Right lobe of liver (tissue), 6 donors: ENCODE data around the gene TRIM34. TPM values are rescaled to one million over a fixed set of nuclear protein-coding genes. Genes with fewer than 3 reads are reported as not detected.

Experiments used
- ATAC-seq, 4 donors: fragments of 200-7000 bp; cut with Tn5 transposase; one replicate each; pipeline ENCODE4 v1.9.1; 2020; ENCODE audit warnings: mild to moderate bottlenecking in 4 of 4, moderate library complexity in 4 of 4
- DNase-seq, 3 donors: peaks; one replicate each; pipeline ENCODE4 v3.0.0-alpha.2; 2020
- H3K27ac ChIP-seq, 3 donors: fragments of 200-600 bp; one replicate each; pipeline ENCODE4 v1.8.0; 2022
- H3K27me3 ChIP-seq, 2 donors: fragments of 200-600 bp; one replicate each; pipeline ENCODE4 v1.8.0; 2022
- H3K36me3 ChIP-seq, 4 donors: fragments of 200-600 bp; sonication (generic) in 1 of 4; one replicate each; pipeline versions ENCODE4 v1.5.1 to v1.8.0; 2017 to 2022; ENCODE audit warnings: control low read depth in 1 of 4
- H3K4me1 ChIP-seq, 4 donors: fragments of 200-600 bp; sonication (generic) in 1 of 4; one replicate each; pipeline versions ENCODE4 v1.5.1 to v1.8.0; 2017 to 2022; ENCODE audit warnings: control low read depth in 1 of 4
- H3K4me3 ChIP-seq, 3 donors: fragments of 200-600 bp; one replicate each; pipeline ENCODE4 v1.8.0; 2022
- H3K9me3 ChIP-seq, 4 donors: fragments of 200-600 bp; sonication (generic) in 1 of 4; one replicate each; pipeline versions ENCODE4 v1.5.1 to v1.8.0; 2017 to 2022; ENCODE audit warnings: control low read depth in 1 of 4
- POLR2A ChIP-seq: fragments of 450-650 bp; IDR thresholded peaks from one replicate; pipeline ENCODE4 v1.6.1; 2017; ENCODE audit warnings: antibody characterized with exemption, mild to moderate bottlenecking
- WGBS: methylation state at CpG from one replicate; pipeline ENCODE4 v1.1.6; 2018; ENCODE audit warnings: low coverage, low lambda C conversion rate; ENCODE audit not compliant: insufficient coverage; ENCODE audit errors: missing lambda C conversion rate; 5-methylcytosine and 5-hydroxymethylcytosine counted together
- intact Hi-C, 2 donors: fragments of 100-400 bp; cut with DNase I; formaldehyde crosslinking; loops; one replicate each; pipeline versions ENCODE4 v1.11.2 to v1.14.1; 2022
- total RNA-seq, 6 experiments: library from RNA; depleted of rRNA in 2 of 6; stranded (reverse); fragments of >200 nt in 2 of 6; fragmentation: NEBNext Ultra II Directional in 3 of 6; extraction: Animal tissue kit (Norgen Biotek cat#: 25700) in 3 of 6; gene quantifications; one replicate each; pipeline versions ENCODE4 v1.1.0 to v1.2.4, GENCODE V29; 2016 to 2023
- TF ChIP-seq, protein P1 (sequence below), 4 donors: fragments of 200-600 bp in 3 of 4; fragments of 450-650 bp in 1 of 4; IDR thresholded peaks; one replicate each; pipeline versions ENCODE4 v1.5.1 to v1.8.0; 2016 to 2022; ENCODE audit warnings: antibody characterized with exemption in 4 of 4, mild to moderate bottlenecking in 2 of 4
- donor health status: DM: no; HTN: yes; CAD: no.
- donor health status: DM: no; HTN: no; CAD: no.
- donor health status: DM: no; HTN: no; CAD: no.
- donor health status: DM: no; HTN: yes; CAD: no.
- donor health status: DM: no; HTN: yes; CAD: no.

TRIM34 gene
- total RNA-seq, 6 experiments from 2014 or later: 0.93 to 3.3 (median 2.3) TPM

DNA sequence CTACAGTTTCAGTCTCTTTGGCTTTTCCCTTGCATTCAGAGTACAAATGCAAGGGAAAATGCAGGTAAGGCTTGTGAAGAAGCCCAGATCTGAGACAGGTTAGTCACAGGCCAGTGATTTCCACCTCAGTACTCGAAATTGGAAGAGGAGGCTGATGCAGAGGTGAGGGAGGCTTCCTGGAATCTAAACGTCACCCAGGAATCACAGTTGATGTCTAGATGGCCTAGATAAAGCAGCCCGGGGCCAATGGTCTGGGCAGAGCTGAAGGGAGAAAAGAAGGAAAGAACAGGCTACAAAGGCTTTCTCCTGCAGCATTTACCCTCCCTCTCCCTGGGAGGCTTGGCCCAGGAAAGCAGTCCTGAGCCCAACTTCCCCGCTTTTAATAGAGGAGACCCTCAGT lies 19.9 kb upstream of the TRIM34 start:
- Histone ChIP-seq H3K27me3 (no peaks in the 10 kb centered on the region), H3K4me1 (no peaks in the 10 kb centered on the region), H3K4me3 (no peak overlapping the region), H3K9me3 (no peaks in the 10 kb centered on the region), H3K27ac (no peak overlapping the region), H3K36me3 (no peaks in the 10 kb centered on the region)
- ATAC-seq: no peak
- no peak for TF ChIP-seq POLR2A
- TF ChIP-seq, protein P1, sequence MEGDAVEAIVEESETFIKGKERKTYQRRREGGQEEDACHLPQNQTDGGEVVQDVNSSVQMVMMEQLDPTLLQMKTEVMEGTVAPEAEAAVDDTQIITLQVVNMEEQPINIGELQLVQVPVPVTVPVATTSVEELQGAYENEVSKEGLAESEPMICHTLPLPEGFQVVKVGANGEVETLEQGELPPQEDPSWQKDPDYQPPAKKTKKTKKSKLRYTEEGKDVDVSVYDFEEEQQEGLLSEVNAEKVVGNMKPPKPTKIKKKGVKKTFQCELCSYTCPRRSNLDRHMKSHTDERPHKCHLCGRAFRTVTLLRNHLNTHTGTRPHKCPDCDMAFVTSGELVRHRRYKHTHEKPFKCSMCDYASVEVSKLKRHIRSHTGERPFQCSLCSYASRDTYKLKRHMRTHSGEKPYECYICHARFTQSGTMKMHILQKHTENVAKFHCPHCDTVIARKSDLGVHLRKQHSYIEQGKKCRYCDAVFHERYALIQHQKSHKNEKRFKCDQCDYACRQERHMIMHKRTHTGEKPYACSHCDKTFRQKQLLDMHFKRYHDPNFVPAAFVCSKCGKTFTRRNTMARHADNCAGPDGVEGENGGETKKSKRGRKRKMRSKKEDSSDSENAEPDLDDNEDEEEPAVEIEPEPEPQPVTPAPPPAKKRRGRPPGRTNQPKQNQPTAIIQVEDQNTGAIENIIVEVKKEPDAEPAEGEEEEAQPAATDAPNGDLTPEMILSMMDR (IDR thresholded peaks at IDR 0.05): no peak
- intact Hi-C loops: no loop called here
- WGBS: 52% methylated on average over 3 of the region's 4 CpGs
- no peak for DNase-seq

DNA sequence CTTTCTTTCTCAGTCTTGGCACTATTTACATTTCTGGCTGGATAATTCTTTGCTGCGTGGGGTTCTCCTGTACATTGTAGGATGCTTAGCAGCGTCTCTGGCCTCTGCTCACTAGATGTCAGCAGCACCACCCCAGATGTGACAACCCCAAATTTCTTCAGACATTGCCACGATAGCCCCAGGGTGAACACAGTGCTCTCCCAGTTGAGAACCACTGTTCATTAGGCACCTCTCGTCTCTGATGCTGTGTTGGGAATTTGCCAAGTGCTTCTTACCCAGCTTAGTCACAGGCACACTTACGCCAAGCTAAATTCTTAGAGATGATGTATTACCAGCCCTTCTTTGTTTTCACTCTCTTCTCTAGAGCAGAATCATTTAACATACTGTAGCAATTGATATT lies 19.0 kb upstream of the TRIM34 start:
- 90% methylated on average over 5 of the region's 5 CpGs for WGBS
- no peak overlapping the region for H3K27ac ChIP-seq
- H3K4me3 ChIP-seq: no peak overlapping the region
- H3K4me1 ChIP-seq: no peaks in the 10 kb centered on the region
- no peaks in the 10 kb centered on the region for H3K27me3 ChIP-seq
- no peaks in the 10 kb centered on the region for H3K36me3 ChIP-seq
- intact Hi-C loops: no loop called here
- H3K9me3 ChIP-seq: no peaks in the 10 kb centered on the region
- TF ChIP-seq, protein P1 (IDR thresholded peaks at IDR 0.05): no peak
- TF ChIP-seq POLR2A: no peak
- ATAC-seq: no peak
- DNase-seq: no peak

DNA sequence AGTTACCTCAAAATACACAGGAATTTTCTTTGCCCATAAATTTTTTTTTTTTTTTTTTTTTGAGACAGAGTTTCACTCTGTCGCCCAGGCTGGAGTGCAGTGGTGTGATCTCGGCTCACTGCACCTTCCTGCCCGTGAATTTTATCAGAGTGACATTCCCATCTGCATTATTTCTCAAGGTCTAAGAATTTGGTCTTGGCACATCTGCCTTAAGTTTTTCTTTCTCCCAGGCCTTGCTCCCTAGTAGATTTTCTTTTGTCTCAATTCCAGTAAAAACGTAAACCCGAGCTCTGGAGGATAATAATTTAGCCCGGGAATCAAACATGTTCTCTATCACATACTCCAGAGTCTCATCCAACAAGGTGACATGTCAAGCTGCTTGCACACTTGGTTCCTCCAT lies 16.0 kb upstream of the TRIM34 start:
- ATAC-seq: no peak
- DNase-seq: no peak
- Histone ChIP-seq H3K9me3 (no peaks in the 10 kb centered on the region), H3K4me1 (no peaks in the 10 kb centered on the region), H3K27ac (no peak overlapping the region), H3K27me3 (no peaks in the 10 kb centered on the region), H3K36me3 (no peaks in the 10 kb centered on the region), H3K4me3 (no peak overlapping the region)
- 50% methylated on average over 3 of the region's 6 CpGs for WGBS
- TF ChIP-seq, protein P1 (IDR thresholded peaks at IDR 0.05): no peak
- TF ChIP-seq POLR2A: no peak
- intact Hi-C loops: no loop called here

DNA sequence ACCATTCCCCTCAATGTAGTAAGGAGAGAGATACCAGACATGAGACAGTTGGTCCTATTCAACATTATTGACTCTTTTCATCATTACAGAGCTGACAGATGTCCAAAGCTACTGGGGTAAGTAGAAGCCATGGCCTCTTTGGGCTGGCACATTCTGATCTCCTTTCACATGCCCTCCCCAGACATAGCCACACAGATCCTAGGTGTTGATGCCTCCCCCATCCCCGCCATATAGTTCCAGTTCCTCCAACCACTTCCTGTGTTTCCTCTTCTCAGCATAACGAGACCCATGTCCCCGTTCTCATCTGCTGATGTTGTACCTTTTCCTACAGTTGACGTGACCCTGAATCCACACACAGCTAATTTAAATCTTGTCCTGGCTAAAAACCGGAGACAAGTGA lies 14.4 kb upstream of the TRIM34 start:
- 57% methylated on average over 5 of the region's 5 CpGs for WGBS
- Histone ChIP-seq H3K4me3 (no peak overlapping the region), H3K9me3 (no peaks in the 10 kb centered on the region), H3K27me3 (no peaks in the 10 kb centered on the region), H3K36me3 (no peaks in the 10 kb centered on the region), H3K27ac (no peak overlapping the region), H3K4me1 (no peaks in the 10 kb centered on the region)
- intact Hi-C loops: no loop called here
- peak in 3 of 4 donors; percentile 28 to 40 (median 29) for ATAC-seq
- TF ChIP-seq POLR2A: no peak
- TF ChIP-seq, protein P1 (IDR thresholded peaks at IDR 0.05): no peak
- no peak for DNase-seq

DNA sequence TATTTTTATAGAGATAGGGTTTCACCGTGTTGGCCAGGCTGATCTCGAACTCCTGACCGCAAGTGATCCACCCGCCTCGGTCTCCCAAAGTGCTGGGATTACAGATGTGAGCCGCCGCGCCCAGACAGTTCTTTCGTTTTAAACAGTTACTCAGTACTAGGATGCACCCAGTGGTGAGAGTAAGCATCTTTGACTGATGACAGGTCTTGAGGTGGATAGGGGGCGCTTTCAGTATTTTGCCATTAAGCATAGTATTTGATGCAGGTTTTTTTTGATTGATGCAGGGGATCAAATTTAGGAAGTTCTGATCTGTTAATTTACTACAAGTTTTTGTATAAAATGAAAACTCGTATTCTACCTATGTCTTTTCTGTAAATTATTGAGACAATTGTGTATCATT lies 13.2 kb upstream of the TRIM34 start:
- Histone ChIP-seq H3K9me3 (no peaks in the 10 kb centered on the region), H3K27ac (no peak overlapping the region), H3K36me3 (no peaks in the 10 kb centered on the region), H3K4me3 (no peak overlapping the region), H3K4me1 (no peaks in the 10 kb centered on the region), H3K27me3 (no peaks in the 10 kb centered on the region)
- TF ChIP-seq, protein P1 (IDR thresholded peaks at IDR 0.05): no peak
- TF ChIP-seq POLR2A: no peak
- ATAC-seq: no peak
- no peak for DNase-seq
- 86% methylated on average over 11 of the region's 11 CpGs for WGBS
- intact Hi-C loops: no loop called here
